GM18519 (cell line): ENCODE measurements around the gene DHRS12.

Source experiments
- ATAC-seq: cut with Tn5 transposase; IDR thresholded peaks from one replicate; pipeline ENCODE4 v1.9.1; 2021; ENCODE audit warnings: mild to moderate bottlenecking, moderate library complexity; ENCODE audit not compliant: unreplicated experiment, low FRiP score

The DHRS12 gene

GRCh38 chr13:51811920-51812451 lies 8.0 kb upstream of the DHRS12 start:
- ATAC-seq = no peak

GRCh38 chr13:51811046-51811445 lies 7.1 kb upstream of the DHRS12 start:
- no peak for ATAC-seq

- ATAC-seq = no peak
Measured at GRCh38 chr13:51808811-51809210, 4.8 kb upstream of the DHRS12 start.

- ATAC-seq = no peak
Measured at GRCh38 chr13:51807041-51807440, 3.1 kb upstream of the DHRS12 start.

GRCh38 chr13:51806566-51806965 lies 2.6 kb upstream of the DHRS12 start:
- no peak for ATAC-seq

- no peak for ATAC-seq
Measured at GRCh38 chr13:51805925-51806324, 2.0 kb upstream of the DHRS12 start.

- ATAC-seq = no peak
Measured at GRCh38 chr13:51805313-51805712, 1.4 kb upstream of the DHRS12 start.

- ATAC-seq = no peak
Measured at GRCh38 chr13:51804295-51805172, 571 bp upstream of the DHRS12 start.

GRCh38 chr13:51802631-51803418 lies 1.1 kb downstream of the DHRS12 start:
- ATAC-seq = no peak

- ATAC-seq = no peak
Measured at GRCh38 chr13:51801631-51802099, 2.3 kb downstream of the DHRS12 start.

GRCh38 chr13:51800486-51800885 lies 3.5 kb downstream of the DHRS12 start:
- ATAC-seq = no peak

GRCh38 chr13:51799261-51799660 lies 4.7 kb downstream of the DHRS12 start:
- no peak for ATAC-seq

- peak; percentile 45 for ATAC-seq
Measured at GRCh38 chr13:51797664-51798488, 6.1 kb downstream of the DHRS12 start.

GRCh38 chr13:51796546-51796945 lies 7.4 kb downstream of the DHRS12 start:
- ATAC-seq = no peak

GRCh38 chr13:51795419-51795818 lies 8.5 kb downstream of the DHRS12 start:
- ATAC-seq = no peak

- ATAC-seq = no peak
Measured at GRCh38 chr13:51794964-51795363, 9.0 kb downstream of the DHRS12 start.

- peak; percentile 39 for ATAC-seq
Measured at GRCh38 chr13:51793570-51794271, 10.2 kb downstream of the DHRS12 start.

GRCh38 chr13:51786425-51787265 lies 17.3 kb downstream of the DHRS12 start:
- no peak for ATAC-seq
